Measurements from ENCODE around the gene ZNF384.

The ZNF384 gene

GRCh38 chr12:6647083-6647604 is 42.0 kb downstream of the ZNF384 start, which contains the start of gene ACRBP (continued):
- TF ChIP-seq HOXC10 (CRISPR knock-in tag; IDR thresholded peaks at IDR 0.05) (no peak), ZNF777 (tag by site-specific recombination; IDR thresholded peaks at IDR 0.05; ENCODE audit: borderline replicate concordance) (no peak)

- ChIA-PET CTCF (no interaction called here), POLR2A (interaction anchor here (0.7 to 1.2 kb wide), 2 partner anchors 11 to 40 kb away, joined by 3 to 4 read pairs; no protein-coding TSS in a partner anchor)
- no peak overlapping the region for H3K4me3 ChIP-seq (ENCODE audit: low read depth, low read length)
- TF ChIP-seq ZSCAN5A (tag by site-specific recombination; IDR thresholded peaks at IDR 0.05): no peak
- TF ChIP-seq HOXD13 (CRISPR knock-in tag; IDR thresholded peaks at IDR 0.05; ENCODE audit: borderline replicate concordance): no peak
- TF ChIP-seq ZNF248 (tag by site-specific recombination; IDR thresholded peaks at IDR 0.05): no peak
- no peak for TF ChIP-seq TSHZ1 (tag by site-specific recombination; IDR thresholded peaks at IDR 0.05; ENCODE audit: borderline replicate concordance)
- TF ChIP-seq ZBTB49 (tag by site-specific recombination; IDR thresholded peaks at IDR 0.05; ENCODE audit: low read depth): no peak
- no peak for TF ChIP-seq ZNF138 (tag by site-specific recombination; IDR thresholded peaks at IDR 0.05; ENCODE audit: borderline replicate concordance)
- TF ChIP-seq ZNF549 (tag by site-specific recombination; IDR thresholded peaks at IDR 0.05): no peak
- no peak for TF ChIP-seq ZNF837 (tag by site-specific recombination; IDR thresholded peaks at IDR 0.05)
- TF ChIP-seq ZNF449 (tag by site-specific recombination; IDR thresholded peaks at IDR 0.05): no peak
- TF ChIP-seq ZFP3 (tag by site-specific recombination; IDR thresholded peaks at IDR 0.05; ENCODE audit: low read depth): no peak
- no peak for TF ChIP-seq ZBTB21 (tag by site-specific recombination; IDR thresholded peaks at IDR 0.05)
- TF ChIP-seq ZBTB11 (tag by site-specific recombination; conservative IDR thresholded peaks at IDR 0.05; ENCODE audit: low read depth): no peak
- no peak for TF ChIP-seq ZBTB17 (tag by site-specific recombination; IDR thresholded peaks at IDR 0.05)
- TF ChIP-seq ZNF2 (tag by site-specific recombination; IDR thresholded peaks at IDR 0.05): no peak
- no peak for TF ChIP-seq PBX3 (CRISPR knock-in tag; IDR thresholded peaks at IDR 0.05)
- no peak for TF ChIP-seq ZNF747 (tag by site-specific recombination; IDR thresholded peaks at IDR 0.05)
- TF ChIP-seq ZBTB20 (tag by site-specific recombination; IDR thresholded peaks at IDR 0.05): no peak
- no peak for TF ChIP-seq ZNF629 (tag by site-specific recombination; IDR thresholded peaks at IDR 0.05)
- TF ChIP-seq ZNF335 (tag by site-specific recombination; conservative IDR thresholded peaks at IDR 0.05): no peak
These were observed 42.7 kb downstream of the ZNF384 start for GRCh38 chr12:6646276-6647082.

More at GRCh38 chr12:6646276-6647082, 42.7 kb downstream of the ZNF384 start:
- Histone ChIP-seq H3K4me1 (ENCODE audit: control insufficient read depth, insufficient read depth, low read length) (no peaks in the 10 kb centered on the region), H3K36me3 (ENCODE audit: control insufficient read depth in 2 of 2, insufficient read depth in 1 of 2, low read length in 2 of 2) (peaks cover 0 to 31% of the 10 kb centered on the region in 2 experiments; a peak in 2 of 3 replicates), H3K27ac (ENCODE audit: extremely low read depth, low read depth, low read length) (no peak overlapping the region), H3K9me3 (ENCODE audit: control insufficient read depth, insufficient read depth, low read depth, low read length) (no peaks in the 10 kb centered on the region)
